Muscle layer of duodenum (tissue), 2 donors: ENCODE data around the gene MIEN1.

Experiments used
- H3K27ac ChIP-seq: one replicate; pipeline ENCODE4 v1.7.0; 2013; ENCODE audit warnings: mild to moderate bottlenecking, low read length
- H3K27me3 ChIP-seq: one replicate; pipeline ENCODE4 v1.7.0; 2013; ENCODE audit warnings: low read depth, mild to moderate bottlenecking, control low read depth, low read length
- H3K36me3 ChIP-seq, 2 donors: one replicate each; pipeline ENCODE4 v1.7.0; 2013; ENCODE audit warnings: low read length in 2 of 2, control low read depth in 1 of 2, mild to moderate bottlenecking in 1 of 2; ENCODE audit not compliant: insufficient read depth in 2 of 2, control insufficient read depth in 1 of 2
- H3K4me1 ChIP-seq, 2 donors: one replicate each; pipeline ENCODE4 v1.7.0; 2013; ENCODE audit warnings: low read length in 2 of 2, mild to moderate bottlenecking in 2 of 2, control low read depth in 1 of 2, moderate library complexity in 1 of 2; ENCODE audit not compliant: insufficient read depth in 2 of 2, control insufficient read depth in 1 of 2
- H3K4me3 ChIP-seq, 2 donors: one replicate each; pipeline ENCODE4 v1.7.0; 2013; ENCODE audit warnings: low read length in 2 of 2, low read depth in 1 of 2, mild to moderate bottlenecking in 1 of 2
- H3K9me3 ChIP-seq, 2 donors: one replicate each; pipeline ENCODE4 v1.7.0; 2013; ENCODE audit warnings: low read length in 2 of 2, control low read depth in 1 of 2, mild to moderate bottlenecking in 1 of 2; ENCODE audit not compliant: control insufficient read depth in 1 of 2
- donor health status: healthy.

The MIEN1 gene

GRCh38 chr17:39730095-39730921, at the start of gene MIEN1:
Gene MIEN1, minus strand, starts transcription at chr17:39730532. Its CDS starts 37 bp downstream, at chr17:39730495.
- H3K27me3 ChIP-seq: no peaks in the 10 kb centered on the region
- peaks cover 17 to 22% of the 10 kb centered on the region in 2 donors for H3K36me3 ChIP-seq

GRCh38 chr17:39777534-39778365, 47.4 kb upstream of the MIEN1 start:
- no peaks in the 10 kb centered on the region for H3K36me3 ChIP-seq
- no peaks in the 10 kb centered on the region for H3K4me1 ChIP-seq
- H3K27ac ChIP-seq: peak overlapping the region; percentile 47
- no peaks in the 10 kb centered on the region for H3K9me3 ChIP-seq
- no peaks in the 10 kb centered on the region for H3K27me3 ChIP-seq
- peak overlapping the region in 1 of 2 donors; percentile 32 for H3K4me3 ChIP-seq

More at GRCh38 chr17:39730095-39730921, at the start of gene MIEN1:
- Histone ChIP-seq H3K27ac (peak within 1 kb of the TSS; percentile 83), H3K4me3 (peak within 1 kb of the TSS; percentile 73 to 91), H3K9me3 (no peaks in the 10 kb centered on the region), H3K4me1 (peaks cover 0 to 8% of the 10 kb centered on the region in 2 donors)

- Histone ChIP-seq H3K4me3 (no peak overlapping the region), H3K27me3 (no peaks in the 10 kb centered on the region), H3K27ac (peak overlapping the region; percentile 12), H3K9me3 (no peaks in the 10 kb centered on the region), H3K36me3 (no peaks in the 10 kb centered on the region), H3K4me1 (no peaks in the 10 kb centered on the region)
These were observed 45.9 kb upstream of the MIEN1 start for GRCh38 chr17:39776252-39776651.

- Histone ChIP-seq H3K9me3 (no peaks in the 10 kb centered on the region), H3K27me3 (no peaks in the 10 kb centered on the region), H3K4me1 (no peaks in the 10 kb centered on the region), H3K27ac (no peak overlapping the region), H3K36me3 (no peaks in the 10 kb centered on the region), H3K4me3 (no peak overlapping the region)
These were observed 44.7 kb upstream of the MIEN1 start for GRCh38 chr17:39775031-39775430.

- Histone ChIP-seq H3K27ac (no peak overlapping the region), H3K36me3 (no peaks in the 10 kb centered on the region), H3K9me3 (no peaks in the 10 kb centered on the region), H3K4me3 (no peak overlapping the region), H3K4me1 (no peaks in the 10 kb centered on the region), H3K27me3 (no peaks in the 10 kb centered on the region)
These were observed 43.7 kb upstream of the MIEN1 start for GRCh38 chr17:39774047-39774446.

- Histone ChIP-seq H3K36me3 (no peaks in the 10 kb centered on the region), H3K4me1 (no peaks in the 10 kb centered on the region), H3K4me3 (no peak overlapping the region), H3K27me3 (no peaks in the 10 kb centered on the region), H3K9me3 (no peaks in the 10 kb centered on the region), H3K27ac (no peak overlapping the region)
These were observed 42.9 kb upstream of the MIEN1 start for GRCh38 chr17:39772987-39773934.

- no peaks in the 10 kb centered on the region for H3K4me1 ChIP-seq
- H3K9me3 ChIP-seq: no peaks in the 10 kb centered on the region
- H3K36me3 ChIP-seq: no peaks in the 10 kb centered on the region
- no peaks in the 10 kb centered on the region for H3K27me3 ChIP-seq
- no peak overlapping the region for H3K27ac ChIP-seq
- H3K4me3 ChIP-seq: no peak overlapping the region
These were observed 42.1 kb upstream of the MIEN1 start for GRCh38 chr17:39772415-39772814.

- H3K4me1 ChIP-seq: no peaks in the 10 kb centered on the region
- H3K4me3 ChIP-seq: no peak overlapping the region
- H3K36me3 ChIP-seq: no peaks in the 10 kb centered on the region
- no peaks in the 10 kb centered on the region for H3K9me3 ChIP-seq
- no peak overlapping the region for H3K27ac ChIP-seq
- no peaks in the 10 kb centered on the region for H3K27me3 ChIP-seq
These were observed 39.7 kb upstream of the MIEN1 start for GRCh38 chr17:39769974-39770587.

- Histone ChIP-seq H3K9me3 (no peaks in the 10 kb centered on the region), H3K27ac (no peak overlapping the region), H3K36me3 (no peaks in the 10 kb centered on the region), H3K4me1 (no peaks in the 10 kb centered on the region), H3K4me3 (no peak overlapping the region), H3K27me3 (no peaks in the 10 kb centered on the region)
These were observed 36.8 kb upstream of the MIEN1 start for GRCh38 chr17:39767147-39767546.

- H3K27me3 ChIP-seq: no peaks in the 10 kb centered on the region
- H3K4me1 ChIP-seq: no peaks in the 10 kb centered on the region
These were observed 35.4 kb upstream of the MIEN1 start for GRCh38 chr17:39765766-39766165.

More at GRCh38 chr17:39765766-39766165, 35.4 kb upstream of the MIEN1 start:
- no peak overlapping the region for H3K4me3 ChIP-seq
- no peak overlapping the region for H3K27ac ChIP-seq
- H3K36me3 ChIP-seq: no peaks in the 10 kb centered on the region
- no peaks in the 10 kb centered on the region for H3K9me3 ChIP-seq
